Heart left ventricle (tissue), 13 donors: ENCODE results near the gene ZIC1.

ENCODE experiments used
- CTCF ChIP-seq, 12 donors: fragments of 200-600 bp; sonication (generic) in 4 of 12; IDR thresholded peaks; one replicate each; pipeline versions ENCODE4 v1.5.0 to v1.8.0; 2018 to 2022; ENCODE audit warnings: antibody characterized with exemption in 12 of 12, mild to moderate bottlenecking in 5 of 12
- POLR2A ChIP-seq, 2 donors: fragments of 450-650 bp; IDR thresholded peaks; one replicate each; pipeline ENCODE4 v1.6.1; 2017; ENCODE audit warnings: antibody characterized with exemption in 2 of 2, mild to moderate bottlenecking in 2 of 2, moderate library complexity in 2 of 2
- donor health status: ischemic (EF 13 %, LVEDD 7.1; RV severe dilation, severe dysfunction).
- donor health status: DM: no; HTN: yes; CAD: no.
- donor health status: DM: no; HTN: no; CAD: no.
- donor health status: ischemic (EF 25% LVEDD 6.9; RV normal size, moderate dysfunction).
- donor health status: ischemic (EF 25% LVEDD 5.7; RV mildly dilated, moderate dysfunction).
- donor health status: ischemic (EF 35%, LVEDD 5.7; RV mildly dilated, moderate dysfunction).
- donor health status: nonischemic (EF 11% LVEDD 7.7; RV severe dilation, severe dysfunction).
- donor health status: DM: yes; HTN: yes; CAD: no.
- donor health status: PGD.
- donor health status: ischemic (EF 29% LVEDD 5.4; RV normal size, mild dysfunction).
- donor health status: nonischemic (EF 23%, LVEDD 6.1; RV moderate dilation, normal function).

- TF ChIP-seq CTCF (IDR thresholded peaks at IDR 0.05): no peak
- no peak for TF ChIP-seq POLR2A (IDR thresholded peaks at IDR 0.05)
Measured at GRCh38 chr3:147383617-147384016, 25.5 kb upstream of the ZIC1 start.
